ENCODE results near the gene KCNH4.
A peak's percentile ranks its signal among the peaks of the same experiment; 100 is the strongest.
"Not testable (repeated sequence)": the region's sequence is repeated elsewhere in the genome, so short reads cannot be mapped to it uniquely, and the experiment has no call there.

The KCNH4 gene

DNA sequence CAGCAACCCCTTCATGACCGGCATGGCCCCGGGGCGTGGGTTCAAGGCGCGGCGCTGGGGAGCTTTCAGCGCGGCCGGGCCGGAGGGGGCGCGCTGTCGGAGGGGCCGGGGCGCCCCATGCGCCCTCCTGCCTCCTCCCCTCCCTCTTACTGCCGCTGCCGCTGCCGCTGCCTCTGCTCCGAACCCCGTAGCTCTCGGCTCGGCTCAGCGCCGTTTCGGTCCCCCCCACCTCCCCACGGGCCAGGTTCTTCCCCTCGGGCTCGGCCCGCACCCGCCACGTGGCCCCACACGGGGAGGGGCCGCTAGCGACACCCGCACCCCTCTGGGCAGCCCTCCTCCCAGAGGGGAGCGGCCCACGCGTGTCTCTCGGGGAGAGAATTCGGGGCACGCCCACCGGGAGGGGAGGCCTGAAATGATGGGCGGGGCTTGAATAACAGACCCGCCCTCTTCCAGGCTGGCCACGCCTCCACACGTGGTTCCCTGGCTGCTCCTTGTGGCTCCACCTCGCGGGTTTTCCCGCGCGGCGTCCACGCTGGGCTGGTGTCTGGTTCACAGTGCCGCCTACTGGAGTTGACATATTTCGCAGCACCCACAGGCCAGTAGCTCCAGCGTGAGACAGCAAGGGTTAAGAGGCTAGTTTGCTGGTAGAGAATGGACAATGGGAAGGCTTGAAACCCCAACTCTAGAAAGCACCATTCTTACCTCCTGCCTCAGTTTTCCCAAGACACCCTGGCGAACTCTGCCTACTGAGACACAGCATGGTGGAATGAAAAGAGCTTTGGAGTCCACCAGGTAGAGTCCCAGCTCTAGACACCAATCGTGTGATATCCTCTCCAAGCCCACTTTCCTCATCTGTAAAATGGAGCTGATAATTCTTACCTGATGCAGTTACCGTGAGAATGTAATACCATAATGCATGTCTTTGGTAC, at the start of gene KCNH4:
KCNH4 (minus strand) TSS at position 221 of the 929 bp plus-strand sequence; CDS start at position 24, 197 bp downstream.
- DNase-seq: peak; percentile 46

- DNase-seq: no peak
These were observed 49.3 kb upstream of the KCNH4 start for GRCh38 chr17:42230225-42230624.

DNA sequence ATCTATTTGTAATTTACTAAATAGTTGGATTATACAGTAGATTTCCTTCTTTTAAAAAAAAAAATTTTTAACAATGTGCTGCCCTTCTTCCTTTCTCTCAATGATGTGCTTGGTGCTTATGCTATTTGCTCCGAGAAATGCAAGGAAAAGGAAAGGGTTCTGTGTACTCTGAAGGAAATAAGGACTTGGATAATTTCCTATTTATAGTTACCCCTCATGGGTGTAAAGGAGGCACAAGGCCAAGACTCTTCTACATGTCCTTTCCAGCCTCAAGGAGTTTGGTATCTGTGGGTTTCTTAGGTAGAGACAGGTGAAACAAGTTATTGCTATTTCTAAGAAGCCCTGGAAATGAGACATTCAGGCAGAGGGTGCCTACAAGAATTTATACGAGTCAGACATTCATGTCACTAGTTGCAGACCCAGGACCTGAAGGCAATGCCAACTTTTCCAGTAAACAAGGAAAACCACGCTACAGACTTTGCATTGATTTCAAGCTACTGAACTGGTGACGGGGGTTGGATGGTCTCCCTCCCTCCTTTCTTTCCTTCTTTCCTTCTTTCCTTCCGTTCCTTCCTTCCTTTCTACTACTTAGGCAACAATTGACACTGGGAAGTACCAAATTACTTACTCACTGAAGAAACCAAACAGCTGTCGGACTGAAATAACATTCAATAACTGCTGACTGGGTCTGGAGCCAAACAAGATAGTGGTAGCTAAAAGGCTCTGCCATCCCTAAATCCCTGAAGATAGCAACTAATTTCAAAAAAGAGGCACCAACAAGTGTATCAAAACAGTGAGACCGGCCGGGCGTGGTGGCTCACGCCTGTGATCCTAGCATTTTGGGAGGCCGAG, 47.1 kb upstream of the KCNH4 start:
- DNase-seq: no peak

- no peak for DNase-seq
These were observed 44.7 kb upstream of the KCNH4 start for GRCh38 chr17:42225646-42226045.

DNA sequence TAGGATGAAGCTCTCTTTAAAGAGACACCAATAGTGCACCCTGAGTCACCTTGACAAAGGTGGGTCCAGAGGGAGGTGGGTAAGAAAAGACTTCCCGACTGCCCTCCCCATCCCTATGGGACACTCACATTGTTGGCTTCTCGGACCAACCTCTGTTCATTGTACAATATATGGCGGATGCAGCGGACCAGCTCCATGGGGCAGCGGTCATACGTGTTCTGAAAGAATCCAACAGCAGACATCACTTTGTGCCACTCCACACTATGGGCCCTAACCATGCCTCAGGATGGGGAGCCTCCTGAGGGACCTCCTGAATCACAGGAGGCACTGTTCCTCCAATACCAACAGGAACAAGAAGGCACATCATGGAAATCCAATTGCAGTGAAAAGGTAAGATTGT, 43.7 kb upstream of the KCNH4 start:
- no peak for DNase-seq

DNA sequence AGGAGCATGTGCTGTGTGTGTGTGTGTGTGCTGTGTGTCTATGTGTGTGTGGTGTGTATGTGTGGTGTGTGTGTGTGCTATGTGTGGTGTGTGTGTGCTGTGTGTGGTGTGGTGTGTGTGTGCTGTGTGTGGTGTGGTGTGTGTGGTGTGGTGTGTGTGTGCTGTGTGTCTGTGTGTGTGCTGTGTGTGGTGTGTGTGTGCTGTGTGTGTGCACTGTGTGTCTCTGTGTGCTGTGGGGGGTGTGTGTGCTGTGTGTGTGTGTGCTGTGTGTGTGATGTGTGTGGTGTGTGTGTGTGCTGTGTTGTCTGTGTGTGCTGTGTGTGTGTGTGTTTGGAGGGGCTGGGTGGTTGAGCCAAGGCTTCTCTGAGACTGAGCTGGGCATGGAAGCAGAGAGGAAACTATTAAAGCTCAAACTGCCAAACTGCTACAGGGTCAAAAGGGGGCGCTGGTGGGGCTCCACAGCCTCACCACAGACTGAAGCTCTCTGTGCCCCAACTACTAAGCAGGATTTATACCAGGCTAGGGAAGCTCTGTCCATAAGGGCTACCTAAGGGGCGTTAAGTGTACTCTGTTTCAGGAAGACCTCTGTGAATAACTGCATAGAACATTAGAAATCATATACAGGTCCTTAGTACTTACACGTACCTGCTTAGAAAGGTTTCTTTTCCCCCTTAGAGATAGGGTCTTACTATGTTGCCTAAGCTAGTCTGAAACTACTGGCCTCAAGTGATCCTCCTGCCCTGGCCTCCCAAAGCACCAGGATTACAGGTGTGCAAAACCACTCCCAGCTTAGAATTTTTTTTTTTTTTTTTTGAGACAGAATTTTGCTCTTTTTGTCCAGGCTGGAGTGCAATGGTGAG, 41.2 kb upstream of the KCNH4 start:
- DNase-seq: no peak

GRCh38 chr17:42219280-42219679, 38.3 kb upstream of the KCNH4 start:
- DNase-seq: not testable (repeated sequence)

DNA sequence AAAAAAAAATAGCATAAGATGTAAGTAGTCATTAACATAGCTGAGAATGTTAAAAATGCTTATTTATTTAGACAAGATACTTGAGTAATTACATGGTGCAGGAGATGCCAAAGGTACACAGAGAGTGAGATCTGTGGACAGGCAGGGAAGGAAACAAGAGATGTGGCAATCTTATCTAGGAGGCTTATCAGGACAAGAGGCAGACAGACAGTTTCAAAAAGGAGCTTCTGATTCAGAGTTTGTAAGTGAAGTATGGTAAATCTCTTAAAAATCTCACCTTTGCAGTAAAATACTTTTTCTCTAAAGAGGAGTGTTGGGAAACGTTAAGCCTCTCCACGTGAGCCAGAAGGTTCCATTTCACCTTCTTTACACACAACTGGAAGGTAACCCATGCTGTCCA, 33.2 kb upstream of the KCNH4 start:
- DNase-seq: no peak

DNA sequence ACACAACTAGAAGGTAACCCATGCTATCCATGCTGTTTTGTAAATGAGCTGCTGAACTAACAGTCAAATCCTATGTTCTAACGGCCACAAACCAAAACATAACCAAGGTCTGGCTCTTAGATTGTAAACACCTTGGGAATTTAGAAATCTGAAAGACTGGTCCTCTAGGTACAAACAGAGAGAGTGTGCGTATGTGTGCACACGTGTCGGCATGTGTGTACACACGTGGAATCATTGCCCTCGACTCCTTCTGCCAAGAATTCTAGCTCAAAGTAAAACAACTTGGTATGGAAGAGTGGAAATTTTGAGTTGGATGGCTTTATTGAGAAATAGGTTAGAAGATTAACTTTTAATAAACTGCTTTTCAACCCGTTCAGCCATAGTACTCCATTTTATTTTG, 31.4 kb upstream of the KCNH4 start:
- DNase-seq: no peak

GRCh38 chr17:42211921-42212341, 31.0 kb upstream of the KCNH4 start:
- not testable (repeated sequence) for DNase-seq

GRCh38 chr17:42210046-42210445, 29.1 kb upstream of the KCNH4 start:
- DNase-seq: no peak

DNA sequence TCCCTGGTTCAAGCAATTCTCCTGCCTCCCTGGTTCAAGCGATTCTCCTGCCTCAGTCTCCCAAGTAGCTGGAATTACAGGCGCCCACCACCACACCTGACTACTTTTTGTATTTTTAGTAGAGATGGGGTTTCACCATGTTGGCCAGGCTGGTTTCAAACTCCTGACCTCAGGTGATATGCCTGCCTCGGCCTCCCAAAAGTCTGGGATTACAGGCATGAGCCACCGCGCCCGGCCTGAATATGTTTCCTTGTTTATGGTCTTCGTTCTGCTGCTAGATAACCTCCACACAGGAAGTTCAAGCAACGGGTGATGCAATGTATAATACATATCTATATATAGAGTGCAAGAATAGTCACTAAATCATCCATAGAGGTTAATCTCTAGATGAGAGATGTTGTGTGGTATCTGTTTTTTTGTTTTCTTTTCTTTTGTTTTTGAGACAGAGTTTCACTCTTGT, 25.2 kb upstream of the KCNH4 start:
- DNase-seq: not testable (repeated sequence)

DNA sequence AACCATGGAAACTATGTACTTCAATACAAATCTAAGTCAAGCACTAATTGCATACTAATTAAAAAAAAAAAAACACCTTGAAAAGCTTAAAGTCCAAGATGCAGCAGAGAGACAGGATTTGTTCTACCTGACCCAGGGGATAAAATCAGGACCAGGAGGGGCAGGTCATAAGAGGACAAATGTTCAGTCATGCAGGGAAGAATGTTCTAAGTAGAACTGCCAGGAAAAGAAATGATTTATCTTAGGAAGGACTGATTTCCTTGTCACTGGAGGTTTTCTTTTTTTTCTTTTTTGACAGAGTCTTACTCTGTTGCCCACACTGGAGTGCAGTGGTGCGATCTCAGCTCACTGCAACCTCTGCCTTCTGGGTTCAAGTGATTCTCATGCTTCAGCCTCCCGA, 22.4 kb upstream of the KCNH4 start:
- no peak for DNase-seq

GRCh38 chr17:42202696-42203095, 21.8 kb upstream of the KCNH4 start:
- DNase-seq: no peak

GRCh38 chr17:42202159-42202558, 21.2 kb upstream of the KCNH4 start:
- no peak for DNase-seq

DNA sequence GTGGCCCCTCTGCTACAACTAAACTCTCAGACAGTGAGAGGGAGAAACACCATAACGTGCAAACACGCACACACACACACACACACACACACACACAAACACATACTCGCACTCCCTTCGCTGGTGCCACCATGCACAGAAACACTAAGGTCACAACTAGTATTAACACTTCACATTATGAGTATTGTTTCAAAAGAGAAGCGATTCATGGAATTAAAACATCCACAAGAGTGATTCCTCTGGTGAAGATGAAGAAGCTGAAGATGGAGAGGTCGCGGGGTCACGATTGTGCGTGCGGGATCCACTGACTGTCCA, 20.5 kb upstream of the KCNH4 start:
- DNase-seq: no peak

- no peak for DNase-seq
These were observed 19.9 kb upstream of the KCNH4 start for GRCh38 chr17:42200706-42201457.

GRCh38 chr17:42199416-42200011, 18.6 kb upstream of the KCNH4 start:
- DNase-seq: no peak

- no peak for DNase-seq
These were observed 18.0 kb upstream of the KCNH4 start for GRCh38 chr17:42198897-42199296.

- DNase-seq: no peak
These were observed 16.7 kb upstream of the KCNH4 start for GRCh38 chr17:42197564-42198156.
